B cell (primary cell): ENCODE results near the gene EGF. TPM values are rescaled to one million over a fixed set of nuclear protein-coding genes. Genes with fewer than 3 reads are reported as not detected.

Experiments used
- ATAC-seq: fragments of 200-7000 bp; cut with Tn5 transposase; one replicate; pipeline ENCODE4 v1.10.0; 2021; ENCODE audit warnings: low read depth, mild to moderate bottlenecking, moderate number of reproducible peaks, moderate library complexity
- CTCF ChIA-PET: fragments of 350-600 bp; sonication (Branson Sonifier 250); formaldehyde crosslinking; loops from one replicate; lab custom pipeline; 2021; ENCODE audit warnings: antibody characterized with exemption, inconsistent platforms; lab: Charles Lee
- POLR2A ChIA-PET: fragments of 350-600 bp; sonication (Branson Sonifier 250); formaldehyde crosslinking; loops from one replicate; lab custom pipeline; 2021; ENCODE audit warnings: antibody characterized with exemption; lab: Charles Lee
- DNase-seq: peaks from one replicate; pipeline ENCODE4 v3.0.0; 2013
- H2AFZ ChIP-seq: 2 replicates; pipeline ENCODE4 v1.6.1; 2012; ENCODE audit warnings: mild to moderate bottlenecking, low read depth, low read length; ENCODE audit not compliant: insufficient read depth, poor library complexity, severe bottlenecking
- H3K27ac ChIP-seq, 2 donors: 1 replicate in 1 of 2; 2 replicates in 1 of 2; pipeline ENCODE4 v1.5.1; 2012 to 2013; ENCODE audit warnings: low read length in 2 of 2, mild to moderate bottlenecking in 2 of 2, moderate library complexity in 1 of 2
- H3K27me3 ChIP-seq, 4 experiments: fragments of 200-600 bp in 1 of 4; sonication (generic) in 1 of 4; replicated peaks in 1 of 4; 1 replicate in 2 of 4; 2 replicates in 2 of 4; pipeline versions ENCODE4 v1.6.1 to v1.7.0; 2013 to 2016; ENCODE audit warnings: low read length in 3 of 4, mild to moderate bottlenecking in 2 of 4, mixed read lengths in 1 of 4, moderate library complexity in 1 of 4; ENCODE audit not compliant: insufficient read depth in 4 of 4, control insufficient read depth in 3 of 4; ENCODE audit errors: control extremely low read depth in 1 of 4
- H3K36me3 ChIP-seq, 2 experiments: replicated peaks in 1 of 2; 1 replicate in 1 of 2; 2 replicates in 1 of 2; pipeline versions ENCODE4 v1.6.1 to v1.7.1; 2013; ENCODE audit warnings: low read length in 1 of 2; ENCODE audit not compliant: insufficient read depth in 2 of 2, control insufficient read depth in 1 of 2; ENCODE audit errors: control extremely low read depth in 1 of 2, extremely low read depth in 1 of 2
- H3K4me1 ChIP-seq, 2 donors: fragments of 200-600 bp in 1 of 2; sonication (generic) in 1 of 2; 1 replicate in 1 of 2; 2 replicates in 1 of 2; pipeline versions ENCODE4 v1.5.1 to v1.6.1; 2013 to 2017; ENCODE audit warnings: low read length in 2 of 2; ENCODE audit not compliant: control insufficient read depth in 2 of 2, insufficient read depth in 2 of 2
- H3K4me2 ChIP-seq: replicated peaks from 2 replicates; pipeline ENCODE3; 2012; ENCODE audit warnings: mild to moderate bottlenecking, low read depth, low read length; ENCODE audit not compliant: poor library complexity, severe bottlenecking
- H3K4me3 ChIP-seq, 5 experiments: fragments of 200-600 bp in 1 of 5; sonication (generic) in 1 of 5; 1 replicate in 3 of 5; 2 replicates in 2 of 5; pipeline versions ENCODE4 v1.5.1 to v1.7.0; 2011 to 2016; ENCODE audit warnings: low read length in 4 of 5, mild to moderate bottlenecking in 4 of 5, low read depth in 2 of 5, control low read depth in 1 of 5, moderate library complexity in 1 of 5; ENCODE audit not compliant: insufficient read depth in 1 of 5; ENCODE audit errors: control extremely low read depth in 1 of 5, extremely low read depth in 1 of 5
- H3K79me2 ChIP-seq: fragments of 200-600 bp; sonication (generic); one replicate; pipeline ENCODE4 v1.6.0; 2016; ENCODE audit warnings: low read length; ENCODE audit not compliant: control insufficient read depth, insufficient read depth
- H3K9ac ChIP-seq: fragments of 200-600 bp; sonication (generic); 2 replicates; pipeline ENCODE4 v1.6.1; 2017; ENCODE audit warnings: mild to moderate bottlenecking, low read length, moderate library complexity
- H3K9me3 ChIP-seq, 3 donors: one replicate each; pipeline versions ENCODE4 v1.6.1 to v1.7.1; 2013; ENCODE audit warnings: low read length in 2 of 3; ENCODE audit not compliant: control insufficient read depth in 2 of 3, insufficient read depth in 1 of 3; ENCODE audit errors: control extremely low read depth in 1 of 3
- H4K20me1 ChIP-seq: 2 replicates; pipeline ENCODE4 v1.6.0; 2012; ENCODE audit warnings: mild to moderate bottlenecking, low read length; ENCODE audit not compliant: insufficient read depth, control insufficient read depth, poor library complexity, severe bottlenecking
- H3K27ac Mint-ChIP-seq: one replicate; pipeline ENCODE4 v1.8.0; 2021; ENCODE audit warnings: mixed read lengths
- H3K27me3 Mint-ChIP-seq: one replicate; pipeline ENCODE4 v1.8.0; 2021; ENCODE audit warnings: mixed read lengths
- H3K4me1 Mint-ChIP-seq: one replicate; pipeline ENCODE4 v1.8.0; 2021; ENCODE audit warnings: mixed read lengths
- H3K4me3 Mint-ChIP-seq: one replicate; pipeline ENCODE4 v1.8.0; 2021; ENCODE audit warnings: mixed read lengths
- H3K9me3 Mint-ChIP-seq: one replicate; pipeline ENCODE4 v1.8.0; 2022; ENCODE audit warnings: mixed read lengths; ENCODE audit not compliant: insufficient read depth
- EZH2 ChIP-seq: IDR thresholded peaks from 2 replicates; pipeline ENCODE4 v1.6.1; 2012; ENCODE audit warnings: borderline replicate concordance, low read depth, mild to moderate bottlenecking, moderate library complexity, low read length; ENCODE audit not compliant: insufficient read depth, poor library complexity, severe bottlenecking
- WGBS: methylation state at CpG from one replicate; pipeline ENCODE4 v1.1.5; 2013; ENCODE audit warnings: missing lambda C conversion rate; ENCODE audit not compliant: insufficient coverage; 5-methylcytosine and 5-hydroxymethylcytosine counted together
- intact Hi-C: fragments of 100-400 bp; cut with micrococcal nuclease; formaldehyde crosslinking; loops from one replicate; pipeline ENCODE4 v1.10.0; 2022
- polyA plus RNA-seq: library from polyadenylated mRNA; depleted of rRNA; stranded (reverse); fragments of >200 nt; gene quantifications from 2 replicates; pipeline ENCODE4 v1.2.3, GENCODE V29; 2012
- total RNA-seq, 2 donors: library from RNA; stranded (reverse); fragments of 120-200 nt in 1 of 2; gene quantifications; 1 replicate in 1 of 2; 2 replicates in 1 of 2; pipeline versions ENCODE4 v1.2.3 to v1.2.4, GENCODE V29; 2013 to 2022
- TF ChIP-seq, protein P1 (sequence below): fragments of 200-600 bp; IDR thresholded peaks from one replicate; pipeline ENCODE4 v1.8.0; 2022; ENCODE audit warnings: antibody characterized with exemption, mild to moderate bottlenecking

Gene EGF
- total and polyA plus RNA-seq, 2 donors (not counting 1 experiment from before 2014, with no cell fraction given): not detected

DNA sequence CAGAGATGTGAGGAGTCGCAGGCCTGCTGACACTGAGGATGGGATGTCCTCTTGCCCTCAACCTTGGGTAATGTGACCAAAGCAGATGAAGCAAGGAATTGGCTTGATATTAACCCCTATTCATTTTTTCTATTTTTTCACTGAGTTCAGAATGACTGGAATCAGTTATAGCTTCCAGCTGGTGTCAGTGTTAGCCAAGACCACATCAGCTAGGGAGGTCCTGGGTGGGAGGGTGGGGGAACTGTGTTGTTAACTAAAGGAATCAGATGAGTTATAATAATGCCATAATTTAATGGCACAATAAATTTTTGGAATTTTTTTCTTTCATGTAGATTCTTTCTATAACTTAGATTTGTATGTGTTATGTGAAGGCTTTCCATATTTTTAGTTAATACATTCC is 91.9 kb downstream of the EGF start:
- H3K27me3 Mint-ChIP-seq: peaks cover 13% of the 10 kb centered on the region
- ChIA-PET POLR2A (no interaction called here), CTCF (interaction anchor here (1.1 to 11.7 kb wide), 2 partner anchors 10 to 510 kb away, joined by 4 to 232 read pairs; no protein-coding TSS in a partner anchor)
- Histone ChIP-seq H3K9ac (no peak overlapping the region), H3K27me3 (no peaks in the 10 kb centered on the region), H3K4me1 (no peaks in the 10 kb centered on the region), H3K27ac (no peak overlapping the region), H2AFZ (no peak overlapping the region), H3K79me2 (no peaks in the 10 kb centered on the region), H3K36me3 (no peaks in the 10 kb centered on the region), H4K20me1 (no peaks in the 10 kb centered on the region), H3K4me3 (no peak overlapping the region), H3K9me3 (no peaks in the 10 kb centered on the region), H3K4me2 (no peak overlapping the region)
- intact Hi-C loops: no loop called here
- 83% methylated on average over 1 of the region's 1 CpG for whole genome bisulfite sequencing
- H3K27ac Mint-ChIP-seq: no peak overlapping the region
- TF ChIP-seq, protein P1, sequence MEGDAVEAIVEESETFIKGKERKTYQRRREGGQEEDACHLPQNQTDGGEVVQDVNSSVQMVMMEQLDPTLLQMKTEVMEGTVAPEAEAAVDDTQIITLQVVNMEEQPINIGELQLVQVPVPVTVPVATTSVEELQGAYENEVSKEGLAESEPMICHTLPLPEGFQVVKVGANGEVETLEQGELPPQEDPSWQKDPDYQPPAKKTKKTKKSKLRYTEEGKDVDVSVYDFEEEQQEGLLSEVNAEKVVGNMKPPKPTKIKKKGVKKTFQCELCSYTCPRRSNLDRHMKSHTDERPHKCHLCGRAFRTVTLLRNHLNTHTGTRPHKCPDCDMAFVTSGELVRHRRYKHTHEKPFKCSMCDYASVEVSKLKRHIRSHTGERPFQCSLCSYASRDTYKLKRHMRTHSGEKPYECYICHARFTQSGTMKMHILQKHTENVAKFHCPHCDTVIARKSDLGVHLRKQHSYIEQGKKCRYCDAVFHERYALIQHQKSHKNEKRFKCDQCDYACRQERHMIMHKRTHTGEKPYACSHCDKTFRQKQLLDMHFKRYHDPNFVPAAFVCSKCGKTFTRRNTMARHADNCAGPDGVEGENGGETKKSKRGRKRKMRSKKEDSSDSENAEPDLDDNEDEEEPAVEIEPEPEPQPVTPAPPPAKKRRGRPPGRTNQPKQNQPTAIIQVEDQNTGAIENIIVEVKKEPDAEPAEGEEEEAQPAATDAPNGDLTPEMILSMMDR: no peak
- no peak for TF ChIP-seq EZH2
- no peaks in the 10 kb centered on the region for H3K9me3 Mint-ChIP-seq
- H3K4me3 Mint-ChIP-seq: no peak overlapping the region
- ATAC-seq (no peak), DNase-seq (no peak)
- H3K4me1 Mint-ChIP-seq: no peaks in the 10 kb centered on the region

DNA sequence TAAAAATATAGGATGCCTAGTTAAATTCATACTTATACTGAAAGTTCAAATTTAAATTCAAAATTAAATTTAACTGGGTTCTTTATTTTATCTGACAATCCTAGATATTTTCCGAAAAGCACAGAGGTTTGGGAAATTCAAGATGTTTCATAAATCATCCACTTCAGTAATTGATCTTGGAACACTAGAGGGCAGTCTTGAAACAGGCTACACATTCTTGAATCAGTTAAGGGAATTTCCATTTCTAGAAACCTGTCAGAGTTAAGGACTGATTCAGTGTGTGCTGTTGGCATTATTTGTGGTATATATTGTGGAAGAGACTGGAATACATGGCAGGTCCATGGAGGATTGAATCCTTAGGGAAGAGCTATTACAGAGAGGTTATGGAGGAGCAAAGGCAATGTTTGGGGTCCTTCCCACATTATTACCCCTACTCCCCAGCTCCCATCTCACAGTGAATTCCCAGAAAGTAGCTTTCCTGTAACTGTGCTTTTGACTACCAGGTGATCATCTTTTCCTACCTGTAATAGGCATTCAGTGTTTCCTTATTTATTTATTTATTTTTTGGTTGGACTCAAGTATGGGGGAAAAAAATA is 92.9 kb downstream of the EGF start:
- CTCF ChIA-PET: interaction anchor here (0.7 to 11.7 kb wide), 9 partner anchors 10 to 509 kb away, joined by 3 to 232 read pairs (median 3); no protein-coding TSS in a partner anchor
- Histone ChIP-seq H3K9ac (no peak overlapping the region), H3K4me3 (no peak overlapping the region), H3K36me3 (no peaks in the 10 kb centered on the region), H3K27me3 (no peaks in the 10 kb centered on the region), H2AFZ (no peak overlapping the region), H3K9me3 (no peaks in the 10 kb centered on the region), H3K27ac (no peak overlapping the region), H3K4me1 (no peaks in the 10 kb centered on the region), H4K20me1 (no peaks in the 10 kb centered on the region), H3K4me2 (no peak overlapping the region), H3K79me2 (no peaks in the 10 kb centered on the region)
- no peak overlapping the region for H3K4me3 Mint-ChIP-seq
- H3K27me3 Mint-ChIP-seq: peaks cover 9% of the 10 kb centered on the region
- no peak overlapping the region for H3K27ac Mint-ChIP-seq
- H3K4me1 Mint-ChIP-seq: no peaks in the 10 kb centered on the region
- intact Hi-C loops: loop anchor here (1.0 kb wide), 2 partner anchors 506 to 510 kb away; no protein-coding TSS in a partner anchor
- POLR2A ChIA-PET: no interaction called here
- WGBS: no CpG with 5 or more reads among the region's 1 CpG
- DNase-seq (peak; percentile 63), ATAC-seq (no peak)
- TF ChIP-seq, protein P1: peak; percentile 86
- no peak for TF ChIP-seq EZH2
- H3K9me3 Mint-ChIP-seq: no peaks in the 10 kb centered on the region
